ENCODE data around the gene KRTAP10-12.

The KRTAP10-12 gene

GRCh38 chr21:44712203-44713028 lies 15.4 kb downstream of the KRTAP10-12 start:
- no peak for DNase-seq

GRCh38 chr21:44713130-44713529 lies 16.2 kb downstream of the KRTAP10-12 start:
- no peak for DNase-seq

- no peak for DNase-seq
Observed at GRCh38 chr21:44713846-44714245, 16.9 kb downstream of the KRTAP10-12 start.

- DNase-seq, result no peak
Observed at GRCh38 chr21:44714905-44715304, 17.9 kb downstream of the KRTAP10-12 start.

GRCh38 chr21:44716984-44717383 lies 20.0 kb downstream of the KRTAP10-12 start:
- no peak for DNase-seq

- no peak for DNase-seq
Observed at GRCh38 chr21:44718093-44718492, 21.1 kb downstream of the KRTAP10-12 start.

- no peak for DNase-seq
Observed at GRCh38 chr21:44718571-44718970, 21.6 kb downstream of the KRTAP10-12 start.

- DNase-seq, result no peak
Observed at GRCh38 chr21:44720170-44720569, 23.2 kb downstream of the KRTAP10-12 start.

GRCh38 chr21:44722731-44723130 lies 25.8 kb downstream of the KRTAP10-12 start:
- DNase-seq, result no peak

- DNase-seq, result no peak
Observed at GRCh38 chr21:44723177-44724131, 26.5 kb downstream of the KRTAP10-12 start.

GRCh38 chr21:44724196-44724595 lies 27.2 kb downstream of the KRTAP10-12 start:
- DNase-seq, result no peak

GRCh38 chr21:44724926-44725325 lies 28.0 kb downstream of the KRTAP10-12 start:
- no peak for DNase-seq

- no peak for DNase-seq
Observed at GRCh38 chr21:44726826-44727225, 29.9 kb downstream of the KRTAP10-12 start.

GRCh38 chr21:44727321-44727720 lies 30.3 kb downstream of the KRTAP10-12 start:
- DNase-seq, result no peak

- no peak for DNase-seq
Observed at GRCh38 chr21:44727757-44728156, 30.8 kb downstream of the KRTAP10-12 start.

- no peak for DNase-seq
Observed at GRCh38 chr21:44728716-44729115, 31.7 kb downstream of the KRTAP10-12 start.

- no peak for DNase-seq
Observed at GRCh38 chr21:44729336-44730027, 32.5 kb downstream of the KRTAP10-12 start.

- DNase-seq, result no peak
Observed at GRCh38 chr21:44730028-44730395, 33.0 kb downstream of the KRTAP10-12 start.

- no peak for DNase-seq
Observed at GRCh38 chr21:44730951-44731579, 34.1 kb downstream of the KRTAP10-12 start.

- DNase-seq, result no peak
Observed at GRCh38 chr21:44732263-44732662, 35.3 kb downstream of the KRTAP10-12 start.

- no peak for DNase-seq
Observed at GRCh38 chr21:44732956-44733355, 36.0 kb downstream of the KRTAP10-12 start.

- no peak for DNase-seq
Observed at GRCh38 chr21:44734026-44734745, 37.2 kb downstream of the KRTAP10-12 start.

Data from NCI-H510A treated with DMSO at 0.1 percent for 48 hours (cell line).